ENCODE results near the gene GIGYF2.

The GIGYF2 gene

GRCh38 chr2:232793271-232793670, 96.1 kb downstream of the GIGYF2 start:
- Histone ChIP-seq H3K4me3 (ENCODE audit: insufficient read depth, low read depth, low read length, poor library complexity, severe bottlenecking) (no peak overlapping the region), H3K9me3 (ENCODE audit: control insufficient read depth, low read length) (no peaks in the 10 kb centered on the region), H3K27me3 (replicated peaks; ENCODE audit: control insufficient read depth, insufficient read depth, low read length, poor library complexity, severe bottlenecking) (no peaks in the 10 kb centered on the region), H3K27ac (ENCODE audit: insufficient read depth, low read length, poor library complexity, severe bottlenecking) (no peak overlapping the region), H3K36me3 (ENCODE audit: control insufficient read depth, insufficient read depth, low read length) (peaks cover 69% of the 10 kb centered on the region), H3K4me1 (ENCODE audit: control insufficient read depth, insufficient read depth, low read length, poor library complexity, severe bottlenecking) (no peaks in the 10 kb centered on the region)
- no peak for DNase-seq

GRCh38 chr2:232794981-232795380, 97.8 kb downstream of the GIGYF2 start:
- no peak for DNase-seq
- no peak overlapping the region for H3K4me3 ChIP-seq (ENCODE audit: insufficient read depth, low read depth, low read length, poor library complexity, severe bottlenecking)
- H3K4me1 ChIP-seq (ENCODE audit: control insufficient read depth, insufficient read depth, low read length, poor library complexity, severe bottlenecking) = no peaks in the 10 kb centered on the region
- peaks cover 67% of the 10 kb centered on the region for H3K36me3 ChIP-seq (ENCODE audit: control insufficient read depth, insufficient read depth, low read length)
- H3K9me3 ChIP-seq (ENCODE audit: control insufficient read depth, low read length) = no peaks in the 10 kb centered on the region
- no peaks in the 10 kb centered on the region for H3K27me3 ChIP-seq (replicated peaks; ENCODE audit: control insufficient read depth, insufficient read depth, low read length, poor library complexity, severe bottlenecking)
- H3K27ac ChIP-seq (ENCODE audit: insufficient read depth, low read length, poor library complexity, severe bottlenecking) = no peak overlapping the region

GRCh38 chr2:232795920-232796319, 98.8 kb downstream of the GIGYF2 start:
- Histone ChIP-seq H3K36me3 (ENCODE audit: control insufficient read depth, insufficient read depth, low read length) (peaks cover 66% of the 10 kb centered on the region), H3K27ac (ENCODE audit: insufficient read depth, low read length, poor library complexity, severe bottlenecking) (no peak overlapping the region)
- DNase-seq = no peak

GRCh38 chr2:232798187-232798586, 101.1 kb downstream of the GIGYF2 start:
- H3K27ac ChIP-seq (ENCODE audit: insufficient read depth, low read length, poor library complexity, severe bottlenecking) = no peak overlapping the region
- no peaks in the 10 kb centered on the region for H3K4me1 ChIP-seq (ENCODE audit: control insufficient read depth, insufficient read depth, low read length, poor library complexity, severe bottlenecking)
- H3K4me3 ChIP-seq (ENCODE audit: insufficient read depth, low read depth, low read length, poor library complexity, severe bottlenecking) = no peak overlapping the region
- no peaks in the 10 kb centered on the region for H3K27me3 ChIP-seq (replicated peaks; ENCODE audit: control insufficient read depth, insufficient read depth, low read length, poor library complexity, severe bottlenecking)
- no peaks in the 10 kb centered on the region for H3K9me3 ChIP-seq (ENCODE audit: control insufficient read depth, low read length)
- no peak for DNase-seq
- peaks cover 60% of the 10 kb centered on the region for H3K36me3 ChIP-seq (ENCODE audit: control insufficient read depth, insufficient read depth, low read length)

More at GRCh38 chr2:232795920-232796319, 98.8 kb downstream of the GIGYF2 start:
- H3K4me3 ChIP-seq (ENCODE audit: insufficient read depth, low read depth, low read length, poor library complexity, severe bottlenecking) = no peak overlapping the region
- H3K4me1 ChIP-seq (ENCODE audit: control insufficient read depth, insufficient read depth, low read length, poor library complexity, severe bottlenecking) = no peaks in the 10 kb centered on the region
- no peaks in the 10 kb centered on the region for H3K9me3 ChIP-seq (ENCODE audit: control insufficient read depth, low read length)
- H3K27me3 ChIP-seq (replicated peaks; ENCODE audit: control insufficient read depth, insufficient read depth, low read length, poor library complexity, severe bottlenecking) = no peaks in the 10 kb centered on the region

- DNase-seq = no peak
- Histone ChIP-seq H3K27ac (ENCODE audit: insufficient read depth, low read length, poor library complexity, severe bottlenecking) (no peak overlapping the region), H3K4me1 (ENCODE audit: control insufficient read depth, insufficient read depth, low read length, poor library complexity, severe bottlenecking) (no peaks in the 10 kb centered on the region), H3K9me3 (ENCODE audit: control insufficient read depth, low read length) (no peaks in the 10 kb centered on the region), H3K36me3 (ENCODE audit: control insufficient read depth, insufficient read depth, low read length) (peaks cover 41% of the 10 kb centered on the region), H3K27me3 (replicated peaks; ENCODE audit: control insufficient read depth, insufficient read depth, low read length, poor library complexity, severe bottlenecking) (no peaks in the 10 kb centered on the region), H3K4me3 (ENCODE audit: insufficient read depth, low read depth, low read length, poor library complexity, severe bottlenecking) (no peak overlapping the region)
Observed at GRCh38 chr2:232800166-232800565, 103.0 kb downstream of the GIGYF2 start.

- Histone ChIP-seq H3K27me3 (replicated peaks; ENCODE audit: control insufficient read depth, insufficient read depth, low read length, poor library complexity, severe bottlenecking) (no peaks in the 10 kb centered on the region), H3K4me1 (ENCODE audit: control insufficient read depth, insufficient read depth, low read length, poor library complexity, severe bottlenecking) (no peaks in the 10 kb centered on the region), H3K4me3 (ENCODE audit: insufficient read depth, low read depth, low read length, poor library complexity, severe bottlenecking) (no peak overlapping the region), H3K36me3 (ENCODE audit: control insufficient read depth, insufficient read depth, low read length) (peaks cover 39% of the 10 kb centered on the region), H3K27ac (ENCODE audit: insufficient read depth, low read length, poor library complexity, severe bottlenecking) (no peak overlapping the region), H3K9me3 (ENCODE audit: control insufficient read depth, low read length) (no peaks in the 10 kb centered on the region)
- DNase-seq = no peak
Observed at GRCh38 chr2:232802091-232802490, 105.0 kb downstream of the GIGYF2 start.

GRCh38 chr2:232809349-232810124, 112.4 kb downstream of the GIGYF2 start:
- H3K36me3 ChIP-seq (ENCODE audit: control insufficient read depth, insufficient read depth, low read length) = peaks cover 55% of the 10 kb centered on the region
- no peak for DNase-seq

GRCh38 chr2:232810444-232810843, 113.3 kb downstream of the GIGYF2 start:
- Histone ChIP-seq H3K9me3 (ENCODE audit: control insufficient read depth, low read length) (no peaks in the 10 kb centered on the region), H3K27ac (ENCODE audit: insufficient read depth, low read length, poor library complexity, severe bottlenecking) (no peak overlapping the region), H3K27me3 (replicated peaks; ENCODE audit: control insufficient read depth, insufficient read depth, low read length, poor library complexity, severe bottlenecking) (no peaks in the 10 kb centered on the region), H3K4me3 (ENCODE audit: insufficient read depth, low read depth, low read length, poor library complexity, severe bottlenecking) (no peak overlapping the region), H3K4me1 (ENCODE audit: control insufficient read depth, insufficient read depth, low read length, poor library complexity, severe bottlenecking) (no peaks in the 10 kb centered on the region), H3K36me3 (ENCODE audit: control insufficient read depth, insufficient read depth, low read length) (peaks cover 57% of the 10 kb centered on the region)
- no peak for DNase-seq

More at GRCh38 chr2:232809349-232810124, 112.4 kb downstream of the GIGYF2 start:
- Histone ChIP-seq H3K27me3 (replicated peaks; ENCODE audit: control insufficient read depth, insufficient read depth, low read length, poor library complexity, severe bottlenecking) (no peaks in the 10 kb centered on the region), H3K9me3 (ENCODE audit: control insufficient read depth, low read length) (no peaks in the 10 kb centered on the region), H3K4me3 (ENCODE audit: insufficient read depth, low read depth, low read length, poor library complexity, severe bottlenecking) (no peak overlapping the region), H3K27ac (ENCODE audit: insufficient read depth, low read length, poor library complexity, severe bottlenecking) (no peak overlapping the region), H3K4me1 (ENCODE audit: control insufficient read depth, insufficient read depth, low read length, poor library complexity, severe bottlenecking) (no peaks in the 10 kb centered on the region)

- no peak for DNase-seq
- Histone ChIP-seq H3K4me3 (ENCODE audit: insufficient read depth, low read depth, low read length, poor library complexity, severe bottlenecking) (no peak overlapping the region), H3K36me3 (ENCODE audit: control insufficient read depth, insufficient read depth, low read length) (peaks cover 68% of the 10 kb centered on the region), H3K4me1 (ENCODE audit: control insufficient read depth, insufficient read depth, low read length, poor library complexity, severe bottlenecking) (no peaks in the 10 kb centered on the region), H3K27ac (ENCODE audit: insufficient read depth, low read length, poor library complexity, severe bottlenecking) (no peak overlapping the region), H3K27me3 (replicated peaks; ENCODE audit: control insufficient read depth, insufficient read depth, low read length, poor library complexity, severe bottlenecking) (no peaks in the 10 kb centered on the region), H3K9me3 (ENCODE audit: control insufficient read depth, low read length) (no peaks in the 10 kb centered on the region)
Observed at GRCh38 chr2:232815569-232815968, 118.4 kb downstream of the GIGYF2 start.

GRCh38 chr2:232816657-232817056, 119.5 kb downstream of the GIGYF2 start:
- Histone ChIP-seq H3K27me3 (replicated peaks; ENCODE audit: control insufficient read depth, insufficient read depth, low read length, poor library complexity, severe bottlenecking) (no peaks in the 10 kb centered on the region), H3K36me3 (ENCODE audit: control insufficient read depth, insufficient read depth, low read length) (peaks cover 59% of the 10 kb centered on the region), H3K4me3 (ENCODE audit: insufficient read depth, low read depth, low read length, poor library complexity, severe bottlenecking) (no peak overlapping the region), H3K9me3 (ENCODE audit: control insufficient read depth, low read length) (no peaks in the 10 kb centered on the region), H3K27ac (ENCODE audit: insufficient read depth, low read length, poor library complexity, severe bottlenecking) (no peak overlapping the region), H3K4me1 (ENCODE audit: control insufficient read depth, insufficient read depth, low read length, poor library complexity, severe bottlenecking) (no peaks in the 10 kb centered on the region)
- DNase-seq = no peak

All from effector memory CD4-positive, alpha-beta T cell (primary cell).